CD4-positive, alpha-beta T cell (primary cell): ENCODE measurements around the gene SORBS1. TPM values are rescaled to one million over a fixed set of nuclear protein-coding genes. Genes with fewer than 3 reads are reported as not detected.

Source experiments
- ATAC-seq: fragments of 200-7000 bp; cut with Tn5 transposase; one replicate; pipeline ENCODE4 v1.10.0; 2022; ENCODE audit warnings: mild to moderate bottlenecking; ENCODE audit not compliant: poor library complexity
- CTCF ChIA-PET: fragments of 350-600 bp; sonication (Branson Sonifier 250); formaldehyde crosslinking; loops from one replicate; lab custom pipeline; 2021; ENCODE audit warnings: antibody characterized with exemption, inconsistent platforms; lab: Charles Lee
- POLR2A ChIA-PET: fragments of 350-600 bp; sonication (Branson Sonifier 250); formaldehyde crosslinking; loops from one replicate; lab custom pipeline; 2021; ENCODE audit warnings: antibody characterized with exemption, inconsistent platforms; lab: Charles Lee
- DNase-seq, 14 experiments: peaks; one replicate each; pipeline ENCODE4 v3.0.0-alpha.2; 2013 to 2020; ENCODE audit warnings: mixed read lengths in 2 of 14
- H3K27ac ChIP-seq, 2 donors: one replicate each; pipeline versions ENCODE4 v1.5.1 to v1.7.0; 2013; ENCODE audit warnings: low read length in 2 of 2, low read depth in 1 of 2, mild to moderate bottlenecking in 1 of 2
- H3K27me3 ChIP-seq, 2 experiments: 1 replicate in 1 of 2; 2 replicates in 1 of 2; pipeline versions ENCODE4 v1.6.1 to v1.7.0; 2013; ENCODE audit warnings: low read length in 2 of 2, control low read depth in 1 of 2, mild to moderate bottlenecking in 1 of 2, moderate library complexity in 1 of 2; ENCODE audit not compliant: insufficient read depth in 2 of 2, control insufficient read depth in 1 of 2
- H3K36me3 ChIP-seq: one replicate; pipeline ENCODE4 v1.6.1; 2013; ENCODE audit warnings: low read length, control low read depth; ENCODE audit not compliant: insufficient read depth
- H3K4me1 ChIP-seq: one replicate; pipeline ENCODE4 v1.6.1; 2013; ENCODE audit warnings: low read length, control low read depth; ENCODE audit not compliant: insufficient read depth
- H3K4me3 ChIP-seq: one replicate; pipeline ENCODE4 v1.5.1; 2013; ENCODE audit warnings: mild to moderate bottlenecking, low read length, moderate library complexity
- H3K9me3 ChIP-seq, 2 experiments: 1 replicate in 1 of 2; 2 replicates in 1 of 2; pipeline versions ENCODE4 v1.6.1 to v1.7.0; 2013; ENCODE audit warnings: low read length in 2 of 2, mild to moderate bottlenecking in 2 of 2, control low read depth in 1 of 2, moderate library complexity in 1 of 2; ENCODE audit not compliant: control insufficient read depth in 1 of 2, insufficient read depth in 1 of 2
- H3K27ac Mint-ChIP-seq: one replicate; pipeline ENCODE4 v1.8.0; 2020; ENCODE audit warnings: mixed read lengths
- H3K27me3 Mint-ChIP-seq: one replicate; pipeline ENCODE4 v1.8.0; 2021; ENCODE audit warnings: mixed read lengths
- H3K36me3 Mint-ChIP-seq: one replicate; pipeline ENCODE4 v1.8.0; 2021; ENCODE audit warnings: low read depth, mixed read lengths
- H3K4me1 Mint-ChIP-seq: one replicate; pipeline ENCODE4 v1.8.0; 2021; ENCODE audit warnings: low read depth, mixed read lengths
- H3K4me3 Mint-ChIP-seq: one replicate; pipeline ENCODE4 v1.8.0; 2020; ENCODE audit warnings: mild to moderate bottlenecking, mixed read lengths
- H3K9me3 Mint-ChIP-seq: one replicate; pipeline ENCODE4 v1.8.0; 2020; ENCODE audit warnings: mixed read lengths
- CTCF ChIP-seq: fragments of 200-600 bp; IDR thresholded peaks from one replicate; pipeline ENCODE4 v1.8.0; 2022; ENCODE audit warnings: antibody characterized with exemption, mild to moderate bottlenecking
- intact Hi-C, 2 experiments: fragments of 100-400 bp; cut with DNase I in 1 of 2; cut with micrococcal nuclease in 1 of 2; formaldehyde crosslinking; loops; one replicate each; pipeline versions ENCODE4 v1.15.1 to v1.9.0; 2023 to 2025; cut with DNase I, micrococcal nuclease
- total RNA-seq, 174 experiments: library from RNA in 2 of 174; stranded (reverse) in 2 of 174; gene quantifications; one replicate each; pipeline ENCODE4 v1.2.3 and lab custom pipeline; 2021 to 2026

Gene SORBS1
- total RNA-seq, 2 experiments from 2014 or later, result 1.4 to 1.8 TPM

- no peak for TF ChIP-seq CTCF
- H3K9me3 Mint-ChIP-seq, result no peaks in the 10 kb centered on the region
- Histone ChIP-seq H3K36me3 (no peaks in the 10 kb centered on the region), H3K27ac (no peak within 1 kb of the TSS), H3K27me3 (peaks cover 21 to 34% of the 10 kb centered on the region in 2 experiments), H3K9me3 (peaks cover 0 to 9% of the 10 kb centered on the region in 2 experiments), H3K4me3 (peak within 1 kb of the TSS; percentile 49), H3K4me1 (peaks cover 20% of the 10 kb centered on the region)
- H3K27me3 Mint-ChIP-seq, result peaks cover 64% of the 10 kb centered on the region
- ChIA-PET POLR2A (no interaction called here), CTCF (no interaction called here)
- peak within 1 kb of the TSS; percentile 71 for H3K4me3 Mint-ChIP-seq
- no peaks in the 10 kb centered on the region for H3K36me3 Mint-ChIP-seq
- DNase-seq (peak in 10 of 14 experiments; percentile 6 to 63 (median 13)), ATAC-seq (peak; percentile 41)
- H3K4me1 Mint-ChIP-seq, result peaks cover 18% of the 10 kb centered on the region
- intact Hi-C loops, result no loop called here
- no peak within 1 kb of the TSS for H3K27ac Mint-ChIP-seq
Observed at GRCh38 chr10:95290461-95291364, 270.5 kb downstream of the SORBS1 start, which contains the start of gene PDLIM1. PDLIM1 (minus strand) TSS chr10:95291003; CDS start chr10:95290915, 88 bp downstream.

GRCh38 chr10:95289921-95290421 lies 271.2 kb downstream of the SORBS1 start:
- Mint-ChIP-seq H3K27me3 (peaks cover 65% of the 10 kb centered on the region), H3K4me3 (peak overlapping the region; percentile 39), H3K36me3 (no peaks in the 10 kb centered on the region), H3K27ac (no peak overlapping the region), H3K9me3 (no peaks in the 10 kb centered on the region), H3K4me1 (peaks cover 17% of the 10 kb centered on the region)
- ChIA-PET CTCF (no interaction called here), POLR2A (no interaction called here)
- Histone ChIP-seq H3K9me3 (peaks cover 0 to 9% of the 10 kb centered on the region in 2 experiments), H3K27me3 (peaks cover 21 to 34% of the 10 kb centered on the region in 2 experiments), H3K4me3 (peak overlapping the region; percentile 49), H3K4me1 (peaks cover 13% of the 10 kb centered on the region), H3K27ac (no peak overlapping the region), H3K36me3 (no peaks in the 10 kb centered on the region)
- no peak for DNase-seq
- no peak for ATAC-seq
- TF ChIP-seq CTCF, result no peak
- intact Hi-C loops, result no loop called here

DNA sequence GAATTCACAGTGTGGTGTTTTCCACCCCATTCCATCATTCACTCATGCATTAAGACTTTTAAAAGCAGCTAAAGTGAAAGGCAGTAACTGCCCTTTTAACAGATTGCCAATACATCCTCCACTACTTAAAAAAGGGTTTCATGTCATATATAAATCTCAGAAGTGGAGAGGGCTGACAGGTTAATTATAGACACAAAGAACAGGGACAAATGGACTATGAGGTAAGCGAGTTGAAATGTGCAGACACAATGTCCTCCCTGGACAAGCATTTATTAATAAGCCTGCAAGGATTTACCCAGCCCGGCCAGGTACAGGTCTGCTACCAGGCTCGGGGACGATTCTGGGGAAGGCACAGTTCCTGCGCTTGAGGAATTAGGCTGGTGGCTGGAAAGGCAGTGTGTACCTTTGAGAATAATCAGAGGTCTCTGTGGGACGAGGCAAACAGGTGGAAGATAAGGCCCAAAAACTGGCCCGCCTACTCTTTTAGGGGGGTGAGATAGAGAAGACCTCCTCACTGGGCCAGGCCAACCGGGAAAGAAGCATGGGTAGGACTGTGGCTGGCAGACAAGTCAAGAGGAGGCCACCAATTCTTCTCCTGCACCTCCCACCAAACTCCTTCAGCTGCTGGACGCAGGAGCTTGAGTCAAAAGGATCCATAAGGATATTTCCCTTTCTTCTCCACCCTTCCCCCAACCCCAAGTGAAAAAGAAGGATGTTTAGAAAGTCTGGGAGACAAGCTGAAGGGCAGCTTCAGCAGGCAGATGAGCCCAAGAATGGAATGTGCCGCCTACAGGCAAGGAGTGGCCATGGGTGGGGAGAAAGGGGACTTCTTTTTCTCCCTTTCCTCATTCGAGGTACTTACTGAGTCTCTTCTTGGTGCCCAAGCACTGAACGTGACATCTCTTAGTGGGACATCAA lies 271.9 kb downstream of the SORBS1 start:
- Histone ChIP-seq H3K9me3 (peaks cover 0 to 9% of the 10 kb centered on the region in 2 experiments), H3K4me1 (peaks cover 9% of the 10 kb centered on the region), H3K27me3 (peaks cover 21 to 34% of the 10 kb centered on the region in 2 experiments), H3K27ac (no peak overlapping the region), H3K4me3 (no peak overlapping the region), H3K36me3 (no peaks in the 10 kb centered on the region)
- no peaks in the 10 kb centered on the region for H3K9me3 Mint-ChIP-seq
- ChIA-PET CTCF (no interaction called here), POLR2A (no interaction called here)
- intact Hi-C loops, result no loop called here
- no peak for ATAC-seq
- no peak for TF ChIP-seq CTCF
- H3K27me3 Mint-ChIP-seq, result peaks cover 64% of the 10 kb centered on the region
- DNase-seq, result no peak
- no peaks in the 10 kb centered on the region for H3K36me3 Mint-ChIP-seq
- no peak overlapping the region for H3K27ac Mint-ChIP-seq
- peak overlapping the region; percentile 14 for H3K4me3 Mint-ChIP-seq
- peaks cover 14% of the 10 kb centered on the region for H3K4me1 Mint-ChIP-seq
